HG03460 (cell line): ENCODE data around the gene PRRT3.
"Not testable (repeated sequence)": the region's sequence is repeated elsewhere in the genome, so short reads cannot be mapped to it uniquely, and the experiment has no call there.

Source experiments
- ATAC-seq: cut with Tn5 transposase; IDR thresholded peaks from one replicate; pipeline ENCODE4 v1.9.1; 2021; ENCODE audit not compliant: unreplicated experiment

The PRRT3 gene

GRCh38 chr3:9918261-9919038, 33.8 kb downstream of the PRRT3 start:
- no peak for ATAC-seq

- no peak for ATAC-seq
These were observed 34.4 kb downstream of the PRRT3 start for GRCh38 chr3:9917820-9918219.

- ATAC-seq, result no peak
These were observed 35.2 kb downstream of the PRRT3 start, which contains the start of gene IL17RC for GRCh38 chr3:9916734-9917680. Gene IL17RC, plus strand, starts transcription at chr3:9917098. Its CDS starts 218 bp downstream, at chr3:9917316.

GRCh38 chr3:9916346-9916733, 35.9 kb downstream of the PRRT3 start:
- ATAC-seq, result no peak

- ATAC-seq, result no peak
These were observed 36.7 kb downstream of the PRRT3 start for GRCh38 chr3:9915254-9916141.

- ATAC-seq, result no peak
These were observed 37.5 kb downstream of the PRRT3 start for GRCh38 chr3:9914559-9915253.

- ATAC-seq, result no peak
These were observed 38.2 kb downstream of the PRRT3 start for GRCh38 chr3:9914011-9914410.

- no peak for ATAC-seq
These were observed 38.6 kb downstream of the PRRT3 start for GRCh38 chr3:9913601-9914000.

- no peak for ATAC-seq
These were observed 39.8 kb downstream of the PRRT3 start for GRCh38 chr3:9912294-9912935.

GRCh38 chr3:9911863-9912262, 40.3 kb downstream of the PRRT3 start:
- ATAC-seq, result no peak

GRCh38 chr3:9909221-9910013, 42.8 kb downstream of the PRRT3 start:
- ATAC-seq, result no peak

GRCh38 chr3:9908286-9908685, 43.9 kb downstream of the PRRT3 start:
- no peak for ATAC-seq

- ATAC-seq, result no peak
These were observed 45.7 kb downstream of the PRRT3 start for GRCh38 chr3:9906480-9906879.

- ATAC-seq, result no peak
These were observed 48.3 kb downstream of the PRRT3 start for GRCh38 chr3:9903904-9904303.

GRCh38 chr3:9903238-9903624, 49.0 kb downstream of the PRRT3 start:
- ATAC-seq, result no peak

GRCh38 chr3:9902372-9903237, 49.6 kb downstream of the PRRT3 start, which contains the start of gene IL17RE:
Gene IL17RE, plus strand, starts transcription at chr3:9902848. Its CDS starts 85 bp downstream, at chr3:9902933.
- ATAC-seq, result no peak

GRCh38 chr3:9901967-9902366, 50.2 kb downstream of the PRRT3 start:
- no peak for ATAC-seq

- ATAC-seq, result not testable (repeated sequence)
These were observed 51.2 kb downstream of the PRRT3 start for GRCh38 chr3:9900965-9901415.
